ENCODE data around the gene LCMT1.

- TF ChIP-seq CTCF (conservative IDR thresholded peaks at IDR 0.05; ENCODE audit: low read depth, low read length) (no peak), POLR2A (IDR thresholded peaks at IDR 0.05; ENCODE audit: low read depth, low read length) (no peak), ELK1 (IDR thresholded peaks at IDR 0.05; ENCODE audit: borderline replicate concordance, low read depth, low read length) (no peak), CHD1 (IDR thresholded peaks at IDR 0.05; ENCODE audit: low read depth, low read length) (no peak), RAD21 (IDR thresholded peaks at IDR 0.05; ENCODE audit: low read length) (no peak), CEBPB (IDR thresholded peaks at IDR 0.05; ENCODE audit: low read depth, low read length) (no peak), MXI1 (IDR thresholded peaks at IDR 0.05; ENCODE audit: borderline replicate concordance, low read depth, low read length) (no peak)
Observed at GRCh38 chr16:25134166-25134700, 22.7 kb downstream of the LCMT1 start.

Data from IMR-90 (cell line).